Cardiac fibroblast (primary cell): Measurements from ENCODE around the gene TMPRSS3.

ENCODE experiments used
- DNase-seq, 2 donors: peaks; one replicate each; pipeline versions ENCODE4 v3.0.0 to v3.0.0-alpha.2; 2010; ENCODE audit warnings: low read depth in 2 of 2
- H3K4me3 ChIP-seq, 2 donors: replicated peaks in 1 of 2; 1 replicate in 1 of 2; 2 replicates in 1 of 2; pipeline ENCODE4 v1.5.1; 2011; ENCODE audit warnings: low read depth in 2 of 2, low read length in 2 of 2, mild to moderate bottlenecking in 2 of 2, moderate library complexity in 1 of 2
- CTCF ChIP-seq: IDR thresholded peaks from one replicate; pipeline ENCODE4 v1.5.1; 2011; ENCODE audit warnings: low read depth, mild to moderate bottlenecking, low read length, inconsistent platforms

The TMPRSS3 gene

GRCh38 chr21:42435401-42435800, 39.5 kb upstream of the TMPRSS3 start:
- TF ChIP-seq CTCF: no peak
- DNase-seq: no peak
- no peak overlapping the region for H3K4me3 ChIP-seq

- no peak for TF ChIP-seq CTCF
- no peak overlapping the region for H3K4me3 ChIP-seq
- DNase-seq: no peak
These were observed 39.0 kb upstream of the TMPRSS3 start for GRCh38 chr21:42434884-42435283.

GRCh38 chr21:42433946-42434551, 38.2 kb upstream of the TMPRSS3 start:
- no peak overlapping the region for H3K4me3 ChIP-seq
- no peak for DNase-seq
- TF ChIP-seq CTCF: no peak

GRCh38 chr21:42432695-42433094, 36.8 kb upstream of the TMPRSS3 start:
- DNase-seq: no peak
- no peak for TF ChIP-seq CTCF
- no peak overlapping the region for H3K4me3 ChIP-seq

GRCh38 chr21:42431196-42431595, 35.3 kb upstream of the TMPRSS3 start:
- TF ChIP-seq CTCF: no peak
- no peak overlapping the region for H3K4me3 ChIP-seq
- no peak for DNase-seq

- no peak overlapping the region for H3K4me3 ChIP-seq
- no peak for TF ChIP-seq CTCF
- no peak for DNase-seq
These were observed 34.7 kb upstream of the TMPRSS3 start for GRCh38 chr21:42430521-42430920.

GRCh38 chr21:42429856-42430255, 34.0 kb upstream of the TMPRSS3 start:
- TF ChIP-seq CTCF: no peak
- H3K4me3 ChIP-seq: no peak overlapping the region
- no peak for DNase-seq
